Right lung (tissue), 5 donors: ENCODE measurements around the gene EEFSEC. TPM values are rescaled to one million over a fixed set of nuclear protein-coding genes. Genes with fewer than 3 reads are reported as not detected.
"Not testable (repeated sequence)": the region's sequence is repeated elsewhere in the genome, so short reads cannot be mapped to it uniquely, and the experiment has no call there.

Source experiments
- DNase-seq, 2 donors: peaks; one replicate each; pipeline ENCODE4 v3.0.0-alpha.2; 2013
- polyA plus RNA-seq, 5 donors: library from polyadenylated mRNA; unstranded; fragments of 120-200 nt; gene quantifications; one replicate each; pipeline versions ENCODE4 v1.2.1 to v1.2.3, GENCODE V29; 2013; ENCODE audit warnings: inconsistent platforms in 1 of 5, low replicate concordance in 1 of 5; ENCODE audit not compliant: insufficient read length in 5 of 5, insufficient read depth in 1 of 5

EEFSEC gene
- polyA plus RNA-seq, 5 donors: 17.5 to 28.6 (median 18.8) TPM

GRCh38 chr3:128149650-128150049 lies 3.6 kb upstream of the EEFSEC start:
- no peak for DNase-seq

DNA sequence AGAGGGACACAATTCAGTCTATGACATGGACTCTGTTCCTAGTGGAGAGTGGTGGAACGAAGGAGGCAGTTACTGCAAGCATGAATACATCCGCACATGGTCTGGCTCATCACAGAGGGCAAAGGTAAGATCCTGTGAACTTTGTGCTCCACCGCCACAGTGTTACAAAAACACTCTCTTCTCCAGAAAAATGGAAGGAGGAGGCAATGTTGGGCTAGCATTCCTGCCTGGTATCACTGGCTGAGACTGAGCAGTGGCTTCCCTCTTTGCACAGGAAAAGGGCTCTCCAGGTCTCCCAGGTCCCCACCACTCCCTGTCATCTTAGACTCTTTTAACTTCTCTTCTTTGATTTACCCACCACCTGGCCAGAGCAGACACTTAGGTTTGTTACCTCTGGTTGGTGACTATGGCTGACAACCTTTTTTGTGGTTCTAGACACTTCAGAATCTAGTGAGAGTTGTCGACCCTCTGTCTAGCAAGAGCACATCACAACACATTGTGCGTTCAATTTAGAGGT lies 1.5 kb upstream of the EEFSEC start:
- no peak for DNase-seq

DNA sequence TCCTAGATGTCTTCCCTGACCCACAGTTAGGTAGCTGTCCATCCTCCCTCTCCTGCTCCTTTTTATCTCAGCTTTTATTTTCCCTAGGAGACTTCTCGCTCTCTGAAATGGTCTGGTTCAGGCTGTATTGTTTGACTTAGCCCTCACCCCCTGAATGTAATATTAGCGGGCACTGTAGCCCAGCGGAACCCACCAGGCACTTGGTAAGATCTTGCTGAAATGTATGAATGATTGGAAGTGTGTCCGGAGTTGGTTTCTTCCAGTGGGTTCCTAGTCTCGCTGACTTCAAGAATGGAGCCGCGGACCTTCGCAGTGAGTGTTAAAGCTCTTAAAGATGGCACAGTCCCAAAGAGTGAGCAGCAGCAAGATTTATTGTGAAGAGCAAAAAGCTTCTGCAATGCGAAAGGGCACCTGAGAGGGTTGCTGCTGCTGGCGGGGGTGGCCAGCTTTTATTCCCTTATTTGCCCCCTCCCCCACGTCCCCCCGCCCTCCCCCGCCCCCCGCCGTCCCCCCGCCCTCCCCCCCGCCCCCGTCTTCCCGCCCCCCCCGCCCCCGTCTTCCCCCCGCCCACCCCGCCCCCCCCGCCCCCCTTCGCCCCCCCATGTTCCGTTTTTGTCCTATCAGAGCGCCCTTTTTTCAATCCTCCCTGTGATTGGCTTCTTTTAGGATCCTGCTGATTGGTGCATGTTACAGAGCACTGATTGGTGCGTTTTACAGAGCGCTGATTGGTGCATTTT lies 694 bp upstream of the EEFSEC start:
- no peak for DNase-seq

DNA sequence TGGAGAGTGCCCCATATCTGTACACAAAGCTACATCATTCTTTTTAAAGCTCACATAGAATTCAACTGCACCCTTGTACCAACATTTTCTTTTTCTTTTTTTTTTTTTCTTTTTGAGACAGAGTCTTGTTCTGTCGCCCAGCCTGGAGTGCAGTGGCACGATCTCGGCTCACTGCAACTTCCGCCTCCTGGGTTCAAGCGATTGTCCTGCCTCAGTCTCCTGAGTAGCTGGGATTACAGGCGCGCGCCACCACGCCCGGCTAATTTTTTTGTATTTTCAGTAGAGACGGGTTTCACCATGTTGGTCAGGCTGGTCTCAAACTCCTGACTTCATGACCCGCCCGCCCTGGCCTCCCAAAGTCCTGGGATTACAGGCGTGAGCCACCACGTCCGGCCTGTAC lies 1.1 kb downstream of the EEFSEC start:
- not testable (repeated sequence) for DNase-seq

GRCh38 chr3:128155616-128156360 lies 2.5 kb downstream of the EEFSEC start:
- DNase-seq: no peak

DNA sequence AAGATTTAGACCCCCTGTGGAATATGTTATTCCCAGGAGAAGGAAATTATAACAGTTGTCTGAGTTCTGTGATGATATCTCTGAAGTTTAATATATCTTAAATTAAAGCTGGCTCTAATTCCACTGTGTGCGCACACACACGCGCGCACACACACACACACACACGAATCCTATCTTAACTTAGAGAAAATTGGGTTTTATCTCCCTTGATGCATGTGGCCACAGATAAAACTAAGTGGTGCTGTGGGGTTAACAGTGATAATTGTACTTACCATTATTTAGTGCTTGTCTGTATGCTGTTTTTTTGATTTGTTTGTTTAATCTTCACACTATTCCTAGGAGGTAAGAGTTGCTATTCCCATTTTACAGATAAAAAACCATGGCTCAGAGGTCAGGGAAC lies 7.4 kb downstream of the EEFSEC start:
- DNase-seq: no peak

DNA sequence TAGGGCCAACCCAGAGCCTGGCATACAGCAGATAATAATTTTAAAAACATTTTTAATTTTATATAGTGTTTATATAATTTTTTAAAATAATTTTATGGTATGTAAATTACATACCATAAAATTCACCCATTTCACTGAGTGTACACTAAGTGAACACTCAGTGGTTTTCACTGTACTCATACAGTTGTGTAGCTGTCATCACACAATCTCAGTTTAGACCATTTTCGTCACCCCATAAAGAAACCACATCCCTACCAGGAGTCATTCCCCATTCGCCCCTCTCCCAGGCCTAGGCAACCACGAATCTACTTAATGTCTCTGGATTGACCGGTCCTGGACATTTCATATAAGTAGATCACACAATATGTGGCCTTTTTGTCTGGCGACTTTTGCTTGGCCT lies 10.2 kb downstream of the EEFSEC start:
- no peak for DNase-seq

DNA sequence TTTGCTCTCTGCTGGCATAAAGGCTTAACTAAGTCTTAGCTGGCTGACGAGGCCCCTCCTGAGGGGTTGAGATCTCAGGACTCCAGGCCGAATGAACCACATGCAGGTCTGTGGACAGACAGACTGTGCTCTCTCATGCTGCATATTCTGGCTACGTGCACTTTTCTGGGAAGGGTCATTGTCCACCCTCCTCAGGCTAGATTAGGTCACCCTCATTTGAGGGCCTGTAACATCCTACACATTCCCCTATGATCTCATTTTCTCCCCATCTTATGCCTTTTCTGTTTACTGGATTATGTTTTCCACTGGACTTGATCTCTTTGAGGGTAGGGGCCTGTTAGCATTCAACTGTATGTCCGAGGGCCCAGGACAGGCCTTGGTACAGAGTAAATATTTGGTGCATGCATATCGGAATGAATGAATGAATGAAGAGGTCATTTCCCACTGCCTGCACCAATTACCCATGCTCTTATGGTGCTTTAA lies 13.7 kb downstream of the EEFSEC start:
- DNase-seq: no peak

DNA sequence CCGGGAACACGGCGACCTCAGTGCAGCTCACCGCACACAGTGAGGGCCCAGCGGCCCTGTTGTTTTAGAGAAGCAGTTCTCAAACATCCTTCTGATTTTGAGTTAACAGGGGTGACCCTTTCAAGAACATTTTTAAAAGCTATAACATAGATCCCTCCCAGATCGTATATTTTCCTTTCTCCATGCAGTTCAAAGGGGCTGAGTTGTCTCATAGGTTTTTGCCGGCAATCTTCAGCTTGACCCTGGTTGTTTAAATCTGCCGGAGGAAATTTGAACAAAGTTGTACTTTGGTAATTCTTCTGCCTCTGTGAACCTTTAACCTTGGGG lies 14.3 kb downstream of the EEFSEC start:
- no peak for DNase-seq

DNA sequence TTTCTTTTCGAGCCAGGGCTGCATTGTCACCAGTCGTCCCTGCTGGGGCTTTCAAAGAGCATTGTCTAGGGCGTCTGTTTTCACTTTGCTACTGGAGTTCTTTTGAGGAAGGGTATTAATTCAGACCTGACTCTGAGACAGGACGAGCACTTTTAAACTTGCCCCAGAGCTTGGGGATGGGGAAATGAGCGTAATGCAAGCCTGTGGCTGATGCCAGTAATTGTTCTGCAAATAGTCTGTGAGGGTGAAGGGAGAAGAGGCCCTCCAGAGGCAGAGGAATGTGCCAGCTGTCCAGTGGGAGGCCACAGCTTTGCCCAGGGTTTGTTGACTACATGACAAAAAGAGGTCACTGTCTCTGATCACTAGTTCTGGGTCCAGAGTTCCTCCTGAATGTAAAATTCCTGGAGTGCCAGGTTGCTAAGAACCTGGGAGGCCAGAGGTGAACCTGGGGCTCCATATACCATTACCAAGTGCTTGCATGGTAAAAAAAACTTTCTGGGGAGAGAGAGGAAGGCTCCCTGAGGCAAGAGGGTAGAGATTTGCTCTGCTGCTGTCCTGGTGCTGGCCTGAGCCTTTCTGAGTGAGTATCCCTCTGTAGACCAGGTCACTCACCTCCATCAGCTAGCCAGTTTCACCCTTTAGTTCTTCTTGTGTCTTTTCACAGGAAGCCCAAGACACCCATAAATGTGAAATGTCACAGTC lies 14.8 kb downstream of the EEFSEC start:
- no peak for DNase-seq

DNA sequence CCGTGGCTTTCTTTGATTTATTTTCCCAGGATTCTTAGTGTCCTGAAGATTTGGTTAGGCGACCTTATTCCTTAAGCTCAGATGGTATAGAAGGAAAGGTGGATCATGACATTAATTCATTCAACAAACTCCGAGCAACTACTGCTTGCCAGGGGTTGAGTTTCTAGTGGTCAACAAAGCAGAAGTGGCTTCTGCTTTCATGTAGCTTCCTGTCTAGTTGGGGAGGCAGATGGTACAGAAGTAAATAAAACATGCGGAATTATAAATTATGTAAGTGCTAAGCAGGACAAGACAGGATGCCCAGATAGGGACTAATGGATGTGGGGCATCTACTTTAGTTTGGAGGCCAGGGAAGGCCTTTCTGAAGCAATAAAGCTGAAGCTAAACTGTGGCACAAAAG lies 15.6 kb downstream of the EEFSEC start:
- no peak for DNase-seq

DNA sequence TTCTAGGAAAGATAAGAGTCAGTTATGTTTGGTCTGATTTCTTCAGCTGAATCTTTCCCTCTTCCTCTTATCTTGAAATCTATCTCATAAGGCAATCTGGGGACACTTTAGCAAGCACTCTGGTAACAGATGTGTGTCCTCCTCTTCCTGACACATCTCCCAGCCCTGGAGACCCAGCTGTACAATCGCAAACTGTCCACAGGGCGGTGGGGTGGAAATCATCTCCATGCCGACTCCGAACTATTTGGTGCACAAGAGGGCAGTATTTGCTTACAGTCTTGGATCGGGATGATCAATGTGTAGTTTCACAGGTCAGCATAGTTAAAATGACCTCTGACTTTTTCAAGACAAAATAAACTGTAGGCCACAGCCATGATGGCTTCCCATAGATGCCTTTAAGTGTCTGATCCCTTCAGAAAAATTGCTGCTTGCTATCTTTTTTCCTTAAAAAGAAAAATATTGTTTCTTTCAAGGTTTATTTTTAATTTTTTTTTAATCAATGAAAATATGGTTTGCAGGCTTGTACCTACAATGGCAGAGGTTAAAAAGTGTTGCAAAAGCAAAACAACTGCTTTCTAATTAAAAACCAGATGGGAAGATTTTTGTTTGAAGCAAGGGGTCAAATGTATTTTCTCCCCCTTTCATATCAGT lies 17.7 kb downstream of the EEFSEC start:
- DNase-seq: peak; percentile 62 to 76

DNA sequence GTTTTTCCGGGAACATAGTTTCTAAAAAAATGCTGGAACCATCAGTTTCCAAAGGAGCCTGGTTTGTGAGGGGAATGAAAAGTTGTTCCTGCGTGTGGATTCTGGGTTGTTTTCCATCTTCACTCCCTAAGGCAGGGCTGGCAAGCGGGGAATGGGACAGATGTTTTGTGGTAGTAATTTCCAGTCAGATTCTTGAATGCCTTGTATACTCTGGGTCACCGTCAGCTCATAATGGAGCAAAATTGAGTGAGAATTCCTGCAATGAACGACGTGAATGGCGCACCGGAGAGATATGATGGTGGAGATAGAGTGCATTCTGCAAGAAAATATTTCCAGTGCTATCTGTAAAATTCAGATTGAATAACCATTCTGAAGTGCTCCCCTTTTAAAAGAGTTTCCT lies 19.9 kb downstream of the EEFSEC start:
- DNase-seq: peak; percentile 46 to 63

DNA sequence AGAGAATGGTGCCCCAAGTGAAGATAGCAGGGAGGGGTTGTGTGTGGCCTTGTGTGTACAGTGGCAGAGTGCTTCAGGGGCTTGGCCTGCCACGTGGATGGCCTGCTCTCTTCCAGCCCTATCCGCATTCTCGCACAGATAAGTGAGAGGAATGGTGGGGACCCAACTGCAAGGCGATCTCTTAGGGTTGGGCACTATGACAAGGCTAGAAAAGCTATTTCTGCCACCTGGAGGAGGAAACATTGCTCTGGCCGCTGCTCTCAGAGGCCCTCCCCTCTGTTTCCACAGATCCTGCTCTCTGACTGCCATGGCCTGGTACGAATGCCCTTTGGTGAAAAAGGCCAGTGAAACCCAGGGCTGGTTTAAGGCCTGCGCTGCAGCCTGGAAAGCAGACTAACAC lies 20.6 kb downstream of the EEFSEC start:
- DNase-seq: no peak

DNA sequence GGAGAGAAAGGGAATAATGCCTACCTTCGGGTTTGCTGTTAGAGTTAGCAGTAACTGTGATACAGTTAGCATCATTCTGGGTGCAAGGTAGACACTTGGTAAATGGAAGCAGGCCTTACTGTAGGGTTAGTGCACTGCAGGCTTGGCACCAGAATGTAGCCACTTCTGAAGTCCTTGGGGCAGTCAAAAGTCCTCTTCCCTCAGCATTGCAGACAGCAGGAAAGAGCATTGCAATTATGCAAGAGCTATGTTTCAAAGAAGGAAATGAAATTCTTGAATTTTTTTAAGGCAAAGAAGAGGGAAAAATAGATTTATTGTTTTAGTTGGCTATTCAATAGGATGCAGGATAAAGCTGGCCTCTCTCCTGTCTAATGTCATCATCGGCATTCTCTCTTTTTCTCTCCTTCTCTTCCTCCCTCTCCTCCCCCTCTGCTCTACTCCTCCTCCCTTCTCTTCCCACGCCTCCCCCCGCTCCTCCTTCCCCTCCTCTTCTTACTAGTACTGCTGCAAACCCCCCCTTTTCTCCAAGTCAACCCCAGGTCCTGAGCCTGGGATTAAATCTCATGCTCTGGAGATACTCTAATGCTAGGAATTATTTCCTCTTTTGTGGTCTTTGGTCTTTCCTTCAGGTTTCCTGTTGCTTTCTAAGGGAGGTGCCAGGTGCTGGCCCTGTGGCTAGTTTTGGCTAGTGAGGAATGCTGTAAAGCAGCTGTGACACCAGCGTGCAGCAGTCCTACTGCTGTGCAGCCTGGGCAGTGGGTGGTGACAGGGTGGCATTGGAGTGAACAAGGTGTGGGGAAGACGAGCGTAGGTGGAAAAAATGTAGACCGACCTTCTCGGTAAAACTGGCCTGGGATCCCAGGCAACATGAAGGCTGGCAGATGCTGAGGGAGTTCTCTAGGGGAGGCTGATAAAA lies 21.7 kb downstream of the EEFSEC start:
- DNase-seq: no peak

GRCh38 chr3:128175768-128176167 lies 22.5 kb downstream of the EEFSEC start:
- no peak for DNase-seq

DNA sequence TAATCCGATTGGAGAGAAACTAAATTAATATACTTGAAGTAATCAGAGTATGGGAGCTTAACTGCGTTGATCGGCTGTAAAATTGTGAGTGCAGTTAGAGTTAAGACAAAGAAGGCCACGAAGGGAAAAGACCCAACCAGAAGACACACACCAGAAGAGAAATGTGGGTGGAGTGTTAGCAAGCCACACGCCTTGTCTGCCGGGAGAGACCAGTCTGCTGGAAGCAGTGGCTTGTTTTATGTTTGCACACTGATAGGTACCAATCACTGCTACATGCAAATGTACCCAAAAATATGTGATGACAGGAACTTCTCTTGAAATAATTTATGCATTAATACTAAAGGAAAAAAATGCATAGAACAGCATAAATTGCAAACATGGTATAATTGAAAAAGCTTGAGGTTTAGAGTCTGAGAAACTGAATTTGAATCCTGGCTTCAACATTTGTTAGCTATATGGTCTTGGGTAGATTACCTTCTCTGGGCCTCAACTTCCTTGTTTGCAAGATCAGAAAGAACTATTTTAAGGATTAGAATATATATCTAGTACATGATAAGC lies 23.1 kb downstream of the EEFSEC start:
- DNase-seq: no peak

DNA sequence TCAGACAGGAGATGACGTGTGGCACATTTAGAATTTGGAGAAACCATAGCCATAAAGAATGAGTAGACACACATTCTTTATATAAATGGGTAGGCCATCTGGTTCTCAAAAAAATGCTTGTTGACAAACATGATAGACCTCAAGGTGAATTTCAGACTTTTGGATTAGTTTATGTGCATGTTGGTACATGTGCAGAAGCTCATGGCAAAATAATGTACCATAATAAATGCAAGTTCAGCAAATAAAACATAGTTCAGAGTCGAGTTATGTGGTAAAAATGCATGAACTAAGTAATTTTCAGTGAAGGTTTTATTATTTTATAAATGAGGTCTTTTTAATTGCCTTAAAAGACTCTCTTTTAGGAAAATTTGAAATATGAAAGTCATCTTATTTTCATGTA lies 24.6 kb downstream of the EEFSEC start:
- DNase-seq: no peak

DNA sequence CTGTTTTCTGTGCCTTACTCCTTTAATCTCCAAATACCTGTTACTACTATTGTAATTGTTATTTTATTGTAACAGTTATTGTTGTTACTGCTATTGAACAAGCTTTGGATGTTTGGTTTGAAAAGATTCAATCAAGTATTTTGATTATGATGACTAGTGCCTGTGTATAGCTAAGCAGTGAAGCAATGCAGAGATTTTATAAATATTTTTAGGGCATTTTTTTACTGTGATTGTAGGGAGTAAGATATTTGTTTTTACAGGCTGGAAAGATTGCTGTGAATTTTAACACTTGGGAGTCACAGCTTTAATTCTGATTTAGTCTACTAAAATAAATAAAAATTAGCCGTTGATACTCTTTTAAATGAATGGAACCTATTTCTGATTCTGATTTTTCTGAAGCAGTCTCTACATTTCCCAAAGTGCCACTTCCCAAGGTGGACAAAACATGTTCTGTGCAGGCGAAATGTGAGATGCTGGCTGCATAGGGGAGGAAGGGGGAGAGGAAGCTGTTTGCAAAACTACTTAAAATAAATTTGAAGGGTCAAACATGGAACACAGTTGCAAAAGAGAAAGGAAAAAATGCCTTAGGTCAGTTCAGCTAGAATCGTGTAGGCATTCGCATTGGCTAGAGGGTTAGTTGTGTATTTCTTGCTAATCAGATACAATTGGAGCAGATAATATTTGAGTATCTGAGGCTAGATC lies 25.7 kb downstream of the EEFSEC start:
- DNase-seq: no peak

DNA sequence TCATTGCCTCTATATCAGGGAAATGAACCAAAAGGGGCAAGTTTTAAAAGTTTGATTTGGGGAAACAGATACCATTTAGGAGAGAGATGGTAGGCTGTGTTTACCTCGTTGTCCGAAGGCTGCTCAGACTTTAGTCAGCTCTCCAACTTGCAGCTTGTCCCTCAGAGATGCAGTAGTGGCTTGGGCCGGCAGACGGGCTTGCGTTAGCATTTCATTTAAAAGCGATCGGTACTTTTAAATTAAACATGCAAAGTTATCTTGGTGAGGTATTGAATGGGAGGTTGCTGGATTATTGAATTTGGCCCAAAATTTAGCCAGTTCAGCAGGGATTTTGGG lies 26.2 kb downstream of the EEFSEC start:
- no peak for DNase-seq
